HCT116 (cell line): ENCODE measurements around the gene GPR61. TPM values are rescaled to one million over a fixed set of nuclear protein-coding genes. Genes with fewer than 3 reads are reported as not detected.

ENCODE experiments used
- ATAC-seq: fragments of 200-7000 bp; cut with Tn5 transposase; 2 replicates; pipeline ENCODE4 v1.9.1; 2020; ENCODE audit warnings: mild to moderate bottlenecking, moderate library complexity
- BruUV-seq: library from RNA; stranded (reverse); fragments of 400-500 nt; replicated peaks from 2 replicates; lab custom pipeline; 2021; lab: Mats Ljungman, UMichigan
- CTCF ChIA-PET: fragments of 300-600 bp; sonication (Branson Sonifier 250); formaldehyde crosslinking; loops from one replicate; lab custom pipeline; 2021; ENCODE audit warnings: antibody characterized with exemption; lab: Charles Lee
- POLR2A ChIA-PET: fragments of 300-600, 350-600 bp; sonication (Branson Sonifier 250); formaldehyde crosslinking; loops from one replicate; lab custom pipeline; 2021; ENCODE audit warnings: antibody characterized with exemption; lab: Charles Lee
- RAD21 ChIA-PET, 2 experiments: fragments of 300-600 bp; sonication (Branson Sonifier 250); formaldehyde crosslinking; loops; one replicate each; lab custom pipeline; 2023; ENCODE audit warnings: low total read pairs in 2 of 2; ENCODE audit not compliant: uncharacterized antibody in 2 of 2, unreplicated experiment in 2 of 2, low non-redundant PET in 1 of 2; lab: Charles Lee
- DNase-seq: peaks from one replicate; pipeline ENCODE4 v3.0.0-alpha.2; 2010; ENCODE audit warnings: low read depth, low spot score
- H2AFZ ChIP-seq: fragments of 200-600 bp; shearing (Covaris generic), sonication (generic); 2 replicates; pipeline ENCODE4 v1.6.1; 2017; ENCODE audit warnings: low read depth, mixed run types, mixed read lengths, antibody characterized with exemption, low read length; ENCODE audit not compliant: poor library complexity, severe bottlenecking
- H3K27ac ChIP-seq: 2 replicates; pipeline ENCODE4 v1.5.1; 2012; ENCODE audit warnings: low read depth, low read length
- H3K27me3 ChIP-seq: fragments of 200-600 bp; sonication (generic); 2 replicates; pipeline ENCODE4 v1.6.1; 2016; ENCODE audit warnings: mixed run types, low read length, mixed read lengths; ENCODE audit not compliant: insufficient read depth
- H3K36me3 ChIP-seq, 2 experiments: fragments of 200-500 bp in 1 of 2; fragments of 200-600 bp in 1 of 2; sonication (Bioruptor generic) in 1 of 2; sonication (generic) in 1 of 2; 2 replicates each; pipeline versions ENCODE4 v1.5.1 to v1.6.1; 2014 to 2016; ENCODE audit warnings: low read length in 2 of 2, inconsistent platforms in 1 of 2, mixed read lengths in 1 of 2, mixed run types in 1 of 2; ENCODE audit not compliant: insufficient read depth in 2 of 2, control insufficient read depth in 1 of 2
- H3K4me1 ChIP-seq, 2 experiments: fragments of 200-600 bp in 1 of 2; sonication (generic) in 1 of 2; 2 replicates each; pipeline versions ENCODE4 v1.5.1 to v1.6.1; 2012 to 2017; ENCODE audit warnings: low read length in 2 of 2, inconsistent platforms in 1 of 2, mild to moderate bottlenecking in 1 of 2, mixed read lengths in 1 of 2, mixed run types in 1 of 2, moderate library complexity in 1 of 2; ENCODE audit not compliant: insufficient read depth in 2 of 2, control insufficient read depth in 1 of 2
- H3K4me2 ChIP-seq: fragments of 200-600 bp; sonication (generic); 2 replicates; pipeline ENCODE4 v1.6.1; 2017; ENCODE audit warnings: mixed run types, low read length, mixed read lengths
- H3K4me3 ChIP-seq, 2 experiments: fragments of 200-600 bp in 1 of 2; sonication (generic) in 1 of 2; replicated peaks in 1 of 2; 2 replicates each; pipeline ENCODE4 v1.5.1; 2011 to 2016; ENCODE audit warnings: low read length in 2 of 2, control low read depth in 1 of 2, low read depth in 1 of 2, mild to moderate bottlenecking in 1 of 2, mixed read lengths in 1 of 2, mixed run types in 1 of 2
- H3K79me2 ChIP-seq: fragments of 200-600 bp; sonication (generic); 2 replicates; pipeline ENCODE4 v1.6.1; 2017; ENCODE audit warnings: mild to moderate bottlenecking, mixed run types, low read length, moderate library complexity, mixed read lengths; ENCODE audit not compliant: insufficient read depth
- H3K9ac ChIP-seq: fragments of 200-600 bp; sonication (generic); 2 replicates; pipeline ENCODE4 v1.6.1; 2016; ENCODE audit warnings: low read length, mixed read lengths
- H3K9me2 ChIP-seq: fragments of 200-600 bp; sonication (generic), shearing (Covaris generic); 2 replicates; pipeline ENCODE4 v1.6.1; 2017; ENCODE audit warnings: mixed run types, mild to moderate bottlenecking, moderate library complexity; ENCODE audit not compliant: insufficient read depth
- H3K9me3 ChIP-seq, 2 experiments: fragments of 200-500 bp in 1 of 2; fragments of 200-600 bp in 1 of 2; sonication (Bioruptor generic) in 1 of 2; sonication (generic) in 1 of 2; 2 replicates each; pipeline ENCODE4 v1.6.1; 2014 to 2017; ENCODE audit warnings: low read length in 2 of 2, mixed read lengths in 2 of 2, inconsistent platforms in 1 of 2, low read depth in 1 of 2, mild to moderate bottlenecking in 1 of 2, mixed run types in 1 of 2, moderate library complexity in 1 of 2; ENCODE audit not compliant: control insufficient read depth in 1 of 2, insufficient read depth in 1 of 2
- H4K20me1 ChIP-seq: fragments of 200-600 bp; sonication (generic), shearing (Covaris generic); 2 replicates; pipeline ENCODE4 v1.6.1; 2017; ENCODE audit warnings: mixed run types, mild to moderate bottlenecking, moderate library complexity; ENCODE audit not compliant: insufficient read depth
- CEBPB ChIP-seq: IDR thresholded peaks from 2 replicates; pipeline ENCODE4 v1.6.1; 2012; ENCODE audit warnings: low read depth
- EGR1 ChIP-seq: IDR thresholded peaks from 2 replicates; pipeline ENCODE4 v1.6.1; 2012; ENCODE audit warnings: low read depth
- ELF1 ChIP-seq: IDR thresholded peaks from 2 replicates; pipeline ENCODE4 v1.6.1; 2012; ENCODE audit warnings: low read depth, borderline replicate concordance
- TCF7L2 ChIP-seq: IDR thresholded peaks from 2 replicates; pipeline ENCODE4 v1.7.0; 2011; ENCODE audit warnings: borderline replicate concordance, inconsistent platforms; ENCODE audit not compliant: insufficient read depth, insufficient read length; ENCODE audit errors: extremely low read depth
- ZBTB33 ChIP-seq: IDR thresholded peaks from 2 replicates; pipeline ENCODE4 v1.6.1; 2011; ENCODE audit warnings: mild to moderate bottlenecking, low read length, moderate library complexity; ENCODE audit not compliant: insufficient replicate concordance; ENCODE audit errors: extremely low read depth
- intact Hi-C: fragments of 100-400 bp; cut with micrococcal nuclease; formaldehyde crosslinking; loops from 2 replicates; pipeline ENCODE4 v1.10.0; 2022
- total RNA-seq: library from RNA; stranded (reverse); gene quantifications from one replicate; pipeline ENCODE4 v1.2.1, GENCODE V29; 2021; ENCODE audit not compliant: unreplicated experiment

The GPR61 gene
- total RNA-seq, 1 experiment from 2014 or later: not detected

GRCh38 chr1:109537450-109538178 is 2.1 kb upstream of the GPR61 start:
- TF ChIP-seq EGR1: no peak
- no peak for TF ChIP-seq ZBTB33
- TF ChIP-seq TCF7L2: no peak
- TF ChIP-seq ELF1: no peak
- TF ChIP-seq CEBPB: no peak
- intact Hi-C loops: loop anchor here (10.0 kb wide), 1 partner anchor 333 kb away; no protein-coding TSS in a partner anchor
- Histone ChIP-seq H3K4me3 (no peak overlapping the region), H3K79me2 (no peaks in the 10 kb centered on the region), H3K4me2 (no peak overlapping the region), H2AFZ (no peak overlapping the region), H3K36me3 (no peaks in the 10 kb centered on the region), H3K27ac (no peak overlapping the region), H3K27me3 (no peaks in the 10 kb centered on the region), H3K4me1 (peaks cover 1 to 6% of the 10 kb centered on the region in 2 experiments; a peak in 3 of 4 replicates), H3K9me2 (no peaks in the 10 kb centered on the region), H3K9me3 (no peaks in the 10 kb centered on the region), H4K20me1 (no peaks in the 10 kb centered on the region), H3K9ac (no peak overlapping the region)
- no TSS peak for BruUV-seq
- RAD21 ChIA-PET: no interaction called here
- CTCF ChIA-PET: interaction anchor here (1.0 to 1.1 kb wide), 2 partner anchors 8 to 47 kb away, joined by 3 read pairs; no protein-coding TSS in a partner anchor
- ATAC-seq: no peak
- POLR2A ChIA-PET: no interaction called here
- no peak for DNase-seq
